HG03521 (cell line): ENCODE data around the gene ROR1.
A peak's percentile ranks its signal among the peaks of the same experiment; 100 is the strongest.

Experiments used
- ATAC-seq: cut with Tn5 transposase; IDR thresholded peaks from one replicate; pipeline ENCODE4 v1.9.1; 2021; ENCODE audit warnings: mild to moderate bottlenecking, moderate library complexity; ENCODE audit not compliant: unreplicated experiment

The ROR1 gene

GRCh38 chr1:63773815-63774616, at the start of gene ROR1:
ROR1 (plus strand) TSS chr1:63774017.
- ATAC-seq: peak; percentile 70

- ATAC-seq: no peak
Measured at GRCh38 chr1:63724375-63724899, 49.4 kb upstream of the ROR1 start.

GRCh38 chr1:63728611-63729226, 45.1 kb upstream of the ROR1 start:
- no peak for ATAC-seq

- ATAC-seq: no peak
Measured at GRCh38 chr1:63729227-63729620, 44.6 kb upstream of the ROR1 start.

GRCh38 chr1:63730211-63730610, 43.6 kb upstream of the ROR1 start:
- no peak for ATAC-seq

GRCh38 chr1:63731117-63732043, 42.4 kb upstream of the ROR1 start:
- no peak for ATAC-seq

GRCh38 chr1:63732666-63733065, 41.2 kb upstream of the ROR1 start:
- ATAC-seq: no peak

GRCh38 chr1:63738772-63739171, 35.0 kb upstream of the ROR1 start:
- ATAC-seq: no peak

- no peak for ATAC-seq
Measured at GRCh38 chr1:63739452-63739851, 34.4 kb upstream of the ROR1 start.

- no peak for ATAC-seq
Measured at GRCh38 chr1:63740432-63740831, 33.4 kb upstream of the ROR1 start.

- ATAC-seq: no peak
Measured at GRCh38 chr1:63742526-63742925, 31.3 kb upstream of the ROR1 start.

- ATAC-seq: no peak
Measured at GRCh38 chr1:63743781-63744180, 30.0 kb upstream of the ROR1 start.

- ATAC-seq: no peak
Measured at GRCh38 chr1:63746129-63746864, 27.5 kb upstream of the ROR1 start.

- ATAC-seq: no peak
Measured at GRCh38 chr1:63747445-63747844, 26.4 kb upstream of the ROR1 start.

- no peak for ATAC-seq
Measured at GRCh38 chr1:63748046-63748580, 25.7 kb upstream of the ROR1 start.

- no peak for ATAC-seq
Measured at GRCh38 chr1:63748641-63749040, 25.2 kb upstream of the ROR1 start.

- no peak for ATAC-seq
Measured at GRCh38 chr1:63750721-63751120, 23.1 kb upstream of the ROR1 start.

- no peak for ATAC-seq
Measured at GRCh38 chr1:63752176-63752575, 21.6 kb upstream of the ROR1 start.

GRCh38 chr1:63753591-63753990, 20.2 kb upstream of the ROR1 start:
- no peak for ATAC-seq

GRCh38 chr1:63756839-63757238, 17.0 kb upstream of the ROR1 start:
- no peak for ATAC-seq
